Cardiac muscle cell (in vitro differentiated cells and primary cell): Measurements from ENCODE around the gene ATXN7. TPM values are rescaled to one million over a fixed set of nuclear protein-coding genes. Genes with fewer than 3 reads are reported as not detected.

Experiments
- DNase-seq, 2 donors: peaks; one replicate each; pipeline versions ENCODE4 v3.0.0 to v3.0.0-alpha.2; 2010 to 2017; ENCODE audit warnings: low read depth in 1 of 2, low spot score in 1 of 2
- H3K27ac ChIP-seq: fragments of 200-600 bp; sonication (generic); 2 replicates; pipeline ENCODE4 v1.5.1; 2016
- H3K27me3 ChIP-seq: fragments of 200-600 bp; sonication (generic); 2 replicates; pipeline ENCODE4 v1.6.0; 2016; ENCODE audit warnings: control low read depth
- H3K36me3 ChIP-seq: fragments of 200-600 bp; sonication (generic); 2 replicates; pipeline ENCODE4 v1.5.1; 2016; ENCODE audit warnings: control low read depth
- H3K4me1 ChIP-seq: fragments of 200-600 bp; sonication (generic); 2 replicates; pipeline ENCODE4 v1.8.1; 2017; ENCODE audit warnings: low read depth, mild to moderate bottlenecking, mixed run types
- H3K4me3 ChIP-seq: fragments of 200-600 bp; sonication (generic); 2 replicates; pipeline ENCODE4 v1.5.1; 2016; ENCODE audit warnings: mild to moderate bottlenecking
- H3K9me3 ChIP-seq: fragments of 200-600 bp; sonication (generic); 2 replicates; pipeline ENCODE4 v1.5.1; 2017; ENCODE audit warnings: low read depth, mild to moderate bottlenecking, control low read depth
- polyA plus RNA-seq: library from polyadenylated mRNA; unstranded; fragments of >200 nt; fragmentation: Nextera tagmentation; extraction: Ambion mirVana; gene quantifications from 2 replicates; pipeline ENCODE4 v1.2.1, GENCODE V29; 2016
- total RNA-seq: library from RNA; depleted of rRNA; stranded (reverse); fragments of >200 nt; gene quantifications from 2 replicates; pipeline ENCODE4 v1.2.3, GENCODE V29; 2016
- TF ChIP-seq, protein P1 (sequence below): IDR thresholded peaks from 2 replicates; pipeline ENCODE4 v1.5.1; 2012; ENCODE audit warnings: low read depth, mild to moderate bottlenecking, low read length

Gene ATXN7, protein sequence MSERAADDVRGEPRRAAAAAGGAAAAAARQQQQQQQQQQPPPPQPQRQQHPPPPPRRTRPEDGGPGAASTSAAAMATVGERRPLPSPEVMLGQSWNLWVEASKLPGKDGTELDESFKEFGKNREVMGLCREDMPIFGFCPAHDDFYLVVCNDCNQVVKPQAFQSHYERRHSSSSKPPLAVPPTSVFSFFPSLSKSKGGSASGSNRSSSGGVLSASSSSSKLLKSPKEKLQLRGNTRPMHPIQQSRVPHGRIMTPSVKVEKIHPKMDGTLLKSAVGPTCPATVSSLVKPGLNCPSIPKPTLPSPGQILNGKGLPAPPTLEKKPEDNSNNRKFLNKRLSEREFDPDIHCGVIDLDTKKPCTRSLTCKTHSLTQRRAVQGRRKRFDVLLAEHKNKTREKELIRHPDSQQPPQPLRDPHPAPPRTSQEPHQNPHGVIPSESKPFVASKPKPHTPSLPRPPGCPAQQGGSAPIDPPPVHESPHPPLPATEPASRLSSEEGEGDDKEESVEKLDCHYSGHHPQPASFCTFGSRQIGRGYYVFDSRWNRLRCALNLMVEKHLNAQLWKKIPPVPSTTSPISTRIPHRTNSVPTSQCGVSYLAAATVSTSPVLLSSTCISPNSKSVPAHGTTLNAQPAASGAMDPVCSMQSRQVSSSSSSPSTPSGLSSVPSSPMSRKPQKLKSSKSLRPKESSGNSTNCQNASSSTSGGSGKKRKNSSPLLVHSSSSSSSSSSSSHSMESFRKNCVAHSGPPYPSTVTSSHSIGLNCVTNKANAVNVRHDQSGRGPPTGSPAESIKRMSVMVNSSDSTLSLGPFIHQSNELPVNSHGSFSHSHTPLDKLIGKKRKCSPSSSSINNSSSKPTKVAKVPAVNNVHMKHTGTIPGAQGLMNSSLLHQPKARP
- total RNA-seq (7.2 and 8.2 TPM in 2 replicates), polyA plus RNA-seq (6.2 and 8.3 TPM in 2 replicates)

DNA sequence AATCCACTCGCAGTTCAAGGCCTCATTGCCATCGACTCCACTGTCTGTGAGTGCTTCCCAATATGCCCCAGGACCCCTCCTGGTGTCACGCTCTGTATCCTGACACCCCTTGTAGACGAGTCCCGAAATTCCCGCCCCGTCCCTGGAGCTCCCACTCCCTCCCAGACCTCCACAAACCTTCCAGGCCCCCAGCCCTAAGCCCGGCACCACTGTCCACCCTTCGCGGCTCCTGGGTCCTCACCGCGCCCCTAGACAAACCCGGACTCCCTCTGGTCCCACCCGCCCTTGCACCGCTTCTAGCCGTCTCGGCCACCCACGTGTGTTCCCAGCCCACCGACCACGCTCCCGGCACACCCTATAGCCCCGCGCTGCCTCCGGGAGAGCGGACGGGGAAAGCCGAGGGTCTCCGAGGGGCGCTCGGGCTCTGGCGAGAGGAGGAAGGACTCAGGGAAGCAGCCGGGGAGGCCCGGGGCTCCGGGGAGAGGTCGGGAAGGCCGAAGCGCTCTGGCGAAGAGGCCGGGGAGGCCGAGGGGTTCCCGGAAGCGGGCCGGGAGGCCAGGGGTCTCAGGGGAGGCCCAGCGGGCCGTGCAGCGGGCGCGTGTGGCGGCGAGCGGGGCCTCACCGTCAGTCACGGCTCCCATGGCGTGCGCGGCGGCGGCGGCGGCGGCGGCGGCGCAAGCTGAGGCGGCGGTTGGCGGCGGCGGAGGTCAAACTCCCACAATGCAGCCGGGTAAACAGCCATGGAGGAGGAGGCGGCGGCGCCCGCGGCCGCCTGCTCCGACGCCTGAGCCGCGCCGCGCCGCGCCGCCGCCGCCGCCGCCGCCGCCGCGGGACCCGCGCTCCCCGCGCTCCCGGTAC, at the start of gene ATXN7, which contains the start of gene THOC7:
TSS of gene ATXN7 (plus strand) at position 718 of the 858 bp plus-strand sequence. CDS start 48,732 bp downstream, outside the sequence.
TSS of gene THOC7 (minus strand) at position 656 of the 858 bp plus-strand sequence. CDS start at position 641, 15 bp downstream.
- no peaks in the 10 kb centered on the region for H3K9me3 ChIP-seq
- no peaks in the 10 kb centered on the region for H3K27me3 ChIP-seq
- peak within 1 kb of the TSS; percentile 95 for H3K27ac ChIP-seq
- TF ChIP-seq, protein P1, sequence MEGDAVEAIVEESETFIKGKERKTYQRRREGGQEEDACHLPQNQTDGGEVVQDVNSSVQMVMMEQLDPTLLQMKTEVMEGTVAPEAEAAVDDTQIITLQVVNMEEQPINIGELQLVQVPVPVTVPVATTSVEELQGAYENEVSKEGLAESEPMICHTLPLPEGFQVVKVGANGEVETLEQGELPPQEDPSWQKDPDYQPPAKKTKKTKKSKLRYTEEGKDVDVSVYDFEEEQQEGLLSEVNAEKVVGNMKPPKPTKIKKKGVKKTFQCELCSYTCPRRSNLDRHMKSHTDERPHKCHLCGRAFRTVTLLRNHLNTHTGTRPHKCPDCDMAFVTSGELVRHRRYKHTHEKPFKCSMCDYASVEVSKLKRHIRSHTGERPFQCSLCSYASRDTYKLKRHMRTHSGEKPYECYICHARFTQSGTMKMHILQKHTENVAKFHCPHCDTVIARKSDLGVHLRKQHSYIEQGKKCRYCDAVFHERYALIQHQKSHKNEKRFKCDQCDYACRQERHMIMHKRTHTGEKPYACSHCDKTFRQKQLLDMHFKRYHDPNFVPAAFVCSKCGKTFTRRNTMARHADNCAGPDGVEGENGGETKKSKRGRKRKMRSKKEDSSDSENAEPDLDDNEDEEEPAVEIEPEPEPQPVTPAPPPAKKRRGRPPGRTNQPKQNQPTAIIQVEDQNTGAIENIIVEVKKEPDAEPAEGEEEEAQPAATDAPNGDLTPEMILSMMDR = no peak
- H3K4me1 ChIP-seq = peaks cover 15% of the 10 kb centered on the region
- H3K4me3 ChIP-seq = peak within 1 kb of the TSS; percentile 99
- no peaks in the 10 kb centered on the region for H3K36me3 ChIP-seq
- DNase-seq = peak; percentile 71 to 84

DNA sequence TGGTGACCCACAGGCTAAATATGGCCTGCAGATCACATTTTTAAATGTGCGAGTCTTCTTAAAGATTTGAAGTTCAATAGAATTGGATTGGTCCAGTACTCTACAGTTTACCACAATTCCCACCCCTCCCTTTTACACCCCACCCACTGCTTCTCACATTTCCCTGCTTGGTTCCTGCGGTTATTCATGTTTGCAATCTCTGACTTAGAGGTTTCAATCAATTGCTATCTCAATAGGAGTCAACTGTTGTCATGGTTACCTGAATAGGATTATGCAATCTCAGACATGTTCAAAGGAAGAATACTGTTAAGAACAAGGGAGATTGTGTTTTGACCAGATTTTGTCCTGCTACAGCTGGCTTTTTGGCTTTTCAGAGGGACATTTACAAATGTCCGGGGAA, 49.4 kb upstream of the ATXN7 start:
- Histone ChIP-seq H3K9me3 (no peaks in the 10 kb centered on the region), H3K27ac (no peak overlapping the region), H3K27me3 (peaks cover 11% of the 10 kb centered on the region), H3K4me1 (no peaks in the 10 kb centered on the region), H3K36me3 (no peaks in the 10 kb centered on the region), H3K4me3 (no peak overlapping the region)
- peak in 1 of 2 donors; percentile 42 for DNase-seq
- TF ChIP-seq, protein P1 = no peak

DNA sequence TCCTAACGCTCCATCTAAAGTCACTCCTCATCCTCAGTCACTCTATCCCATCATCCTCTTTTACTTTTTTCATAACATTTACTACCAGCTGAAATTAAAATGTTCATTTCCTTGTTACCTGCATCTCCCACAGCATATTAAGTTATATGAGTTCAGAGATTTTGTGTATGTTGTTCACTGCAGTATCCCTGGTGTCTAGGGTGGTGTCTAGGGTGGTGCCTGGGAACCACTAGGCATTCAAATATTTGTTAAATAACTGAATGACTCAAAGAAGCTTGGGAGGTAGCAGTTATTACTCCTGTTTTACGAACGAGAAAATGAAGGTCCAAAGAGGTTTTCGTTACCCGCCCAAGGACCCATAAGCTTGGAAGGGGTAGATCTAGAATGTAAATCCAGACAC, 46.4 kb upstream of the ATXN7 start:
- no peaks in the 10 kb centered on the region for H3K4me1 ChIP-seq
- H3K27me3 ChIP-seq = peaks cover 15% of the 10 kb centered on the region
- H3K36me3 ChIP-seq = no peaks in the 10 kb centered on the region
- TF ChIP-seq, protein P1 = no peak
- no peak overlapping the region for H3K27ac ChIP-seq
- no peak for DNase-seq
- no peaks in the 10 kb centered on the region for H3K9me3 ChIP-seq
- H3K4me3 ChIP-seq = no peak overlapping the region

DNA sequence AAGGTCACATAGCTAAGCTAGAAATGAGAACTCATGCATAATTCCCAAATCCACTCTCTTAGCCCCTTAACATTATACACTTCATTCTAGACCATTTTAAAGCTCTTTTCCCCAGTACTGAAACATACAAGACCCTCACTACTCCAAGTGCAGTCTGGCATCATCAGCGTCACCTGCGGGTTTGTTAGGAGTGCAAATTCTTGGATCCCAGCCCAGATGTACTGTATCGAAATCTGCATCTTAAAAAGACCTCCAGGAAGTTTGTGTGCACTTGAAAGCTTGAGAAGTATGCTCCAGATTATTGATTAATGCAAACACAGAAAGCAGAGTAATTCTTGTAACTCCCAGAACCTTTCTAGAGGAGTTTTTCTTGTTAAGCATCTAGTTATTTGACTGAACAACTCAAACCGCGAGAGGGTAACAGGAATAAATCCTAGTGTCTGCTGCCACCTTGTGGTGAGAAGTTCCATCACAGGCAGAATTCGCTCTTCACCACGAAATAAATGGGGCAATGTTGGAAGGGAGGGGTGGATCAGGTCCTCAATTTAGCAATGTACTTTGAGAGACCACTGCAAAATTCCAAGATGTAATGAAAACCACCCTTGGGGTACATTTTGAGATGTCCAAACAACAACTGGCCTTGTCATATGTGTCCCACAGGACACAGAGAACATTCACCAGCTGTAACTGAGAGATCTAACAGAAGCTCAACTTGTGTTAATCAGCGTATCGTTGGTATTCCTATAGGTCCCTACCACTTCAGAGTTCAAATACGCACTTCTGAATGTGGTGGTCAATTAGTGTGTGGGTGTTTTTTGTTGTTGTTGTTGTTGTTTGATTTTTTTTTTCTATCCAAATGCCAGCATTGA, 45.2 kb upstream of the ATXN7 start:
- H3K4me3 ChIP-seq = no peak overlapping the region
- TF ChIP-seq, protein P1 = peak; percentile 78
- H3K27me3 ChIP-seq = peaks cover 15% of the 10 kb centered on the region
- H3K36me3 ChIP-seq = no peaks in the 10 kb centered on the region
- no peak overlapping the region for H3K27ac ChIP-seq
- no peaks in the 10 kb centered on the region for H3K4me1 ChIP-seq
- H3K9me3 ChIP-seq = no peaks in the 10 kb centered on the region
- peak; percentile 74 to 76 for DNase-seq
